Endothelial cell of umbilical vein (primary cell): ENCODE results near the gene AHI1. TPM values are rescaled to one million over a fixed set of nuclear protein-coding genes. Genes with fewer than 3 reads are reported as not detected.

Experiments
- BruUV-seq: library from RNA; stranded (reverse); fragments of 400-500 nt; replicated peaks from 2 replicates; lab custom pipeline; 2021; lab: Mats Ljungman, UMichigan
- CTCF ChIA-PET: fragments of 300-600, 350-600 bp; sonication (Branson Sonifier 250); formaldehyde crosslinking; loops from one replicate; lab custom pipeline; 2021; ENCODE audit warnings: antibody characterized with exemption, inconsistent platforms; lab: Charles Lee
- POLR2A ChIA-PET: fragments of 300-600, 350-600 bp; sonication (Branson Sonifier 250); formaldehyde crosslinking; loops from one replicate; lab custom pipeline; 2021; ENCODE audit warnings: antibody characterized with exemption, inconsistent platforms; lab: Charles Lee
- DNase-seq: peaks from one replicate; pipeline ENCODE4 v3.0.0-alpha.2; 2011; ENCODE audit warnings: low read depth, low spot score
- FAIRE-seq: peaks from 2 replicates; lab custom pipeline; 2011; peaks lifted over from hg19 to GRCh38; lab: Jason Lieb, UNC
- H2AFZ ChIP-seq: 2 replicates; pipeline ENCODE4 v1.6.0; 2012; ENCODE audit warnings: low read depth, low read length, control low read depth, inconsistent platforms
- H3K27ac ChIP-seq: 2 replicates; pipeline ENCODE4 v1.5.1; 2011; ENCODE audit warnings: low read depth, mild to moderate bottlenecking, control low read depth, low read length, moderate library complexity; ENCODE audit not compliant: insufficient read depth
- H3K27me3 ChIP-seq, 2 experiments: 2 replicates each; pipeline versions ENCODE4 v1.6.0 to v1.6.1; 2011; ENCODE audit warnings: low read length in 2 of 2, mixed read lengths in 1 of 2; ENCODE audit not compliant: control insufficient read depth in 2 of 2, insufficient read depth in 2 of 2
- H3K36me3 ChIP-seq, 2 experiments: 2 replicates in 1 of 2; 3 replicates in 1 of 2; pipeline ENCODE4 v1.5.1; 2011; ENCODE audit warnings: low read length in 2 of 2, mild to moderate bottlenecking in 1 of 2, moderate library complexity in 1 of 2; ENCODE audit not compliant: control insufficient read depth in 2 of 2, insufficient read depth in 2 of 2; ENCODE audit errors: extremely low read depth in 1 of 2
- H3K4me1 ChIP-seq: 3 replicates; pipeline ENCODE4 v1.5.1; 2011; ENCODE audit warnings: mild to moderate bottlenecking, low read length; ENCODE audit not compliant: control insufficient read depth, insufficient read depth; ENCODE audit errors: extremely low read depth
- H3K4me2 ChIP-seq: 2 replicates; pipeline ENCODE4 v1.6.1; 2011; ENCODE audit warnings: low read length, control low read depth, mixed read lengths; ENCODE audit not compliant: insufficient read depth
- H3K4me3 ChIP-seq, 3 experiments: fragments of 200-600 bp in 1 of 3; sonication (generic), shearing (Covaris generic) in 1 of 3; replicated peaks in 1 of 3; 2 replicates each; pipeline ENCODE4 v1.5.1; 2011 to 2016; ENCODE audit warnings: control low read depth in 3 of 3, low read length in 3 of 3, mild to moderate bottlenecking in 2 of 3, inconsistent platforms in 1 of 3, low read depth in 1 of 3, moderate library complexity in 1 of 3; ENCODE audit not compliant: insufficient read depth in 1 of 3
- H3K79me2 ChIP-seq: 2 replicates; pipeline ENCODE4 v1.6.0; 2012; ENCODE audit warnings: low read length, inconsistent platforms; ENCODE audit not compliant: control insufficient read depth, insufficient read depth
- H3K9ac ChIP-seq: replicated peaks from 2 replicates; pipeline ENCODE3; 2011; ENCODE audit warnings: low read length, control low read depth; ENCODE audit not compliant: insufficient read depth; ENCODE audit errors: extremely low read depth
- H3K9me1 ChIP-seq: replicated peaks from 3 replicates; pipeline ENCODE4 v1.6.0; 2011; ENCODE audit warnings: mild to moderate bottlenecking, low read length; ENCODE audit not compliant: control insufficient read depth, insufficient read depth; ENCODE audit errors: extremely low read depth
- H3K9me3 ChIP-seq: replicated peaks from 2 replicates; pipeline ENCODE4 v1.5.1; 2012; ENCODE audit warnings: low read length, inconsistent platforms; ENCODE audit not compliant: control insufficient read depth, insufficient read depth
- H4K20me1 ChIP-seq: replicated peaks from 2 replicates; pipeline ENCODE3; 2011; ENCODE audit warnings: mild to moderate bottlenecking, low read length; ENCODE audit not compliant: control insufficient read depth, insufficient read depth; ENCODE audit errors: extremely low read depth
- FOS ChIP-seq: IDR thresholded peaks from 2 replicates; pipeline ENCODE4 v1.6.1; 2011; ENCODE audit warnings: mild to moderate bottlenecking, low read length, moderate library complexity, borderline replicate concordance; ENCODE audit not compliant: insufficient read depth
- MYC ChIP-seq: IDR thresholded peaks from one replicate; pipeline ENCODE4 v1.6.1; 2011; ENCODE audit warnings: mild to moderate bottlenecking, low read depth, low read length
- POLR2A ChIP-seq: IDR thresholded peaks from 2 replicates; pipeline ENCODE4 v1.6.1; 2012; ENCODE audit warnings: low read depth, mild to moderate bottlenecking, control low read depth, low read length
- POLR2AphosphoS5 ChIP-seq: IDR thresholded peaks from 2 replicates; pipeline ENCODE4 v1.6.1; 2012; ENCODE audit warnings: low read depth, mild to moderate bottlenecking, control low read depth, low read length, moderate library complexity; ENCODE audit not compliant: insufficient read depth
- dilution Hi-C: fragments of 300-500 bp; cut with MboI; formaldehyde crosslinking; loops from one replicate; pipeline ENCODE4 v1.15.0; 2019; ENCODE audit warnings: low sequenced_read_pairs; ENCODE audit not compliant: extremely low pct_ligation_motif_present
- intact Hi-C: fragments of 100-400 bp; cut with micrococcal nuclease; formaldehyde crosslinking; loops from one replicate; pipeline ENCODE4 v1.10.0; 2022
- polyA plus RNA-seq, 4 experiments: library from polyadenylated mRNA; depleted of rRNA in 3 of 4; stranded (reverse) in 3 of 4; unstranded in 1 of 4; fragments of >200 nt; gene quantifications; 2 replicates each; pipeline versions ENCODE4 v1.2.1 to v1.2.3, GENCODE V29; 2011 to 2012; ENCODE audit warnings: missing spikeins in 1 of 4
- total RNA-seq: library from RNA; stranded (reverse); gene quantifications from 2 replicates; pipeline ENCODE4 v1.2.3, GENCODE V29; 2021
- TF ChIP-seq, protein P1 (sequence below), 2 donors: IDR thresholded peaks; 1 replicate in 1 of 2; 2 replicates in 1 of 2; pipeline ENCODE4 v1.5.1; 2011; ENCODE audit warnings: low read length in 2 of 2, mild to moderate bottlenecking in 2 of 2, moderate library complexity in 2 of 2, control low read depth in 1 of 2, inconsistent platforms in 1 of 2, low read depth in 1 of 2; ENCODE audit not compliant: insufficient read depth in 1 of 2; ENCODE audit errors: extremely low read depth in 1 of 2

The AHI1 gene
- total and polyA plus RNA-seq, 2 donors (not counting 3 experiments of a cell fraction or from before 2014, with no cell fraction given): 5.1 to 20.7 TPM

GRCh38 chr6:135251498-135252441 lies 245.8 kb downstream of the AHI1 start:
- ChIA-PET POLR2A (no interaction called here), CTCF (interaction anchor here (1.0 kb wide), 1 partner anchor 108 kb away, joined by 3 read pairs; no protein-coding TSS in a partner anchor)
- dilution Hi-C loops (no loop called here), intact Hi-C loops (no loop called here)
- no TSS peak for BruUV-seq
- TF ChIP-seq POLR2AphosphoS5 (no peak), FOS (no peak), POLR2A (no peak), MYC (no peak)
- TF ChIP-seq, protein P1, sequence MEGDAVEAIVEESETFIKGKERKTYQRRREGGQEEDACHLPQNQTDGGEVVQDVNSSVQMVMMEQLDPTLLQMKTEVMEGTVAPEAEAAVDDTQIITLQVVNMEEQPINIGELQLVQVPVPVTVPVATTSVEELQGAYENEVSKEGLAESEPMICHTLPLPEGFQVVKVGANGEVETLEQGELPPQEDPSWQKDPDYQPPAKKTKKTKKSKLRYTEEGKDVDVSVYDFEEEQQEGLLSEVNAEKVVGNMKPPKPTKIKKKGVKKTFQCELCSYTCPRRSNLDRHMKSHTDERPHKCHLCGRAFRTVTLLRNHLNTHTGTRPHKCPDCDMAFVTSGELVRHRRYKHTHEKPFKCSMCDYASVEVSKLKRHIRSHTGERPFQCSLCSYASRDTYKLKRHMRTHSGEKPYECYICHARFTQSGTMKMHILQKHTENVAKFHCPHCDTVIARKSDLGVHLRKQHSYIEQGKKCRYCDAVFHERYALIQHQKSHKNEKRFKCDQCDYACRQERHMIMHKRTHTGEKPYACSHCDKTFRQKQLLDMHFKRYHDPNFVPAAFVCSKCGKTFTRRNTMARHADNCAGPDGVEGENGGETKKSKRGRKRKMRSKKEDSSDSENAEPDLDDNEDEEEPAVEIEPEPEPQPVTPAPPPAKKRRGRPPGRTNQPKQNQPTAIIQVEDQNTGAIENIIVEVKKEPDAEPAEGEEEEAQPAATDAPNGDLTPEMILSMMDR (IDR thresholded peaks at IDR 0.05; ENCODE audit: extremely low read depth in 1 of 2, insufficient read depth in 1 of 2, low read depth in 1 of 2, low read length in 2 of 2): no peak
- Histone ChIP-seq H3K9ac (no peak overlapping the region), H2AFZ (no peak overlapping the region), H3K27ac (no peak overlapping the region), H3K36me3 (no peaks in the 10 kb centered on the region), H3K4me1 (no peaks in the 10 kb centered on the region), H3K9me1 (no peaks in the 10 kb centered on the region), H3K79me2 (no peaks in the 10 kb centered on the region), H3K4me3 (no peak overlapping the region), H3K9me3 (no peaks in the 10 kb centered on the region), H3K4me2 (no peak overlapping the region), H4K20me1 (no peaks in the 10 kb centered on the region), H3K27me3 (peaks cover 4 to 8% of the 10 kb centered on the region in 2 experiments)
- FAIRE-seq (no peak), DNase-seq (no peak)
